Activated naive CD4-positive, alpha-beta T cell treated with Interleukin-2 at 50 U/mL for 16 hours (primary cell): ENCODE results near the gene MRPL28.
A peak's percentile ranks its signal among the peaks of the same experiment; 100 is the strongest.
"Not testable (repeated sequence)": the region's sequence is repeated elsewhere in the genome, so short reads cannot be mapped to it uniquely, and the experiment has no call there.

ENCODE experiments used
- DNase-seq: peaks from one replicate; pipeline ENCODE4 v3.0.0-alpha.2; 2020

MRPL28 gene

GRCh38 chr16:389352-389751, 19.0 kb upstream of the MRPL28 start:
- DNase-seq: no peak

DNA sequence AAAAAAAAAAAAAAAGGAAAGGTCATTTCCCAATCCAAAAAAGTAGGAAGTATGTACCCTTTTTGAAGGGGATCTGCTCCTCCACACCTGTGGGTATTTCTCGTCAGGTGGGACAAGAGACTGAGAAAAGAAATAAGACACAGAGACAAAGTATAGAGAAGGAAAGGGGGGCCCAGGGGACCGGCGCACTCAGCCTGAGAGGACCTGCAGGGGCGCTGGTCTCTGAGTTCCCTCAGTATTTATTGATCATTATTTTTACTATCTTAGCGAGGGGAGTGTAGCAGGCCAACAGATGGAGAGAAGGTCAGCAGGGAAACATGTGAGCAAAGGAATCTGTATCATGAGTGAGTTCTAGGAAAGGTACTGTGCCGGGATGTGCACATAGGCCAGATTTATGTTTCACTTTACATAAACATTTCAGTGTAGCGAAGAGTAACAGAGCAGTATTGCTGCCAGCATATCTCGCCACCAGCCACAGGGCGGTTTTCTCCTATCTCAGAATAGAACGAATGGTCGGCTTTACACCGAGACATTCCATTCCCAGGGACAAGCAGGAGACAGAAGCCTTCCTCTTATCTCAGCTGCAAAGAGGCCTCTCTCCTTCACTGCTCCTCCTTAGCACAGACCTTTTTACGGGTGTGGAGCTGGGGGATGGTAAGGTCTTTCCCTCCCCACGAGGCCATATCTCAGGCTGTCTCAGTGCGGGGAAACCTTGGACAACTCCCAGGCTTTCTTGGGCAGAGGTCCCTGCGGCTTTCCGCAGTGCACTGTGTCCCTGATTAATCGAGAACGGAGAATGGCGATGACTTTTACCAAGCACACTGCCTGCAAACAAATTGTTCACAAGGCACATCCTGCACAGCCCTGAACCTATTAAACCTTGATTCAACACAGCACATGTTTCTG, 17.7 kb upstream of the MRPL28 start:
- DNase-seq: not testable (repeated sequence)

GRCh38 chr16:386641-387156, 16.4 kb upstream of the MRPL28 start:
- no peak for DNase-seq

DNA sequence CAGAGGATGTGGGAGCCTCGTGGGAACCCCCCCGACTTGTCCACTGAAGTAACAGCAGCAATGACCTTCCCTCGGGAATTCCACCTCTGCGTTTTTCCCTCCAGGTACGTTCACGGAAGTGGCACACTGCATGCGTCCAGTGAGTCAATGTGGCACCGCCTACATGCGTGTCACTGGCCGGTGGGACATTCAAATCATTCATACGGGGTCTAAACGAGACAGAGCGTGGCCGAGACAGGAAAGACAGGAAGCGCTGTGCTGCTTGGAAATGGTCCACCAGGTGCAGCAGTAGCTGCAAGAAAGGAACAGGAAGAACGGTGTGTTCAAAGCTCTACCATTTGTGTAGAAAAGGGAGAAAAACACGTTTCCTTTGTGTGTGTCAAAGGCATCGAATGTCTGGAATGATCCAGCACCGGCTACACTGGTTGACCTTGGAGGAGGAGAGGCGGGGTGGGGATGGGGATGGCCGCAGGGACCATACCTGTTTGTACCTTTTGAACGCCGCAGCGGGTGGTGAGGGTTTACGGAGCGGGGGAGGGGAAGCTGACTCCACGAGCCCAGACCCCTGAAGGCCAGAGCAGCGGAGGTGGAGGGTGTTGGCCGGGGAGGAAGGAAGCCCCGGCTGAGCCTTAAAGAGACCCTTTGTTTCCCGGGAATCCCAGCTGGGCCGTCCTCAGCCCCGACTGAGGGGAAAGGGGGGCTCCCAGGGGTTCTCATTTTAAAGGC, 13.2 kb upstream of the MRPL28 start:
- DNase-seq: peak; percentile 53

DNA sequence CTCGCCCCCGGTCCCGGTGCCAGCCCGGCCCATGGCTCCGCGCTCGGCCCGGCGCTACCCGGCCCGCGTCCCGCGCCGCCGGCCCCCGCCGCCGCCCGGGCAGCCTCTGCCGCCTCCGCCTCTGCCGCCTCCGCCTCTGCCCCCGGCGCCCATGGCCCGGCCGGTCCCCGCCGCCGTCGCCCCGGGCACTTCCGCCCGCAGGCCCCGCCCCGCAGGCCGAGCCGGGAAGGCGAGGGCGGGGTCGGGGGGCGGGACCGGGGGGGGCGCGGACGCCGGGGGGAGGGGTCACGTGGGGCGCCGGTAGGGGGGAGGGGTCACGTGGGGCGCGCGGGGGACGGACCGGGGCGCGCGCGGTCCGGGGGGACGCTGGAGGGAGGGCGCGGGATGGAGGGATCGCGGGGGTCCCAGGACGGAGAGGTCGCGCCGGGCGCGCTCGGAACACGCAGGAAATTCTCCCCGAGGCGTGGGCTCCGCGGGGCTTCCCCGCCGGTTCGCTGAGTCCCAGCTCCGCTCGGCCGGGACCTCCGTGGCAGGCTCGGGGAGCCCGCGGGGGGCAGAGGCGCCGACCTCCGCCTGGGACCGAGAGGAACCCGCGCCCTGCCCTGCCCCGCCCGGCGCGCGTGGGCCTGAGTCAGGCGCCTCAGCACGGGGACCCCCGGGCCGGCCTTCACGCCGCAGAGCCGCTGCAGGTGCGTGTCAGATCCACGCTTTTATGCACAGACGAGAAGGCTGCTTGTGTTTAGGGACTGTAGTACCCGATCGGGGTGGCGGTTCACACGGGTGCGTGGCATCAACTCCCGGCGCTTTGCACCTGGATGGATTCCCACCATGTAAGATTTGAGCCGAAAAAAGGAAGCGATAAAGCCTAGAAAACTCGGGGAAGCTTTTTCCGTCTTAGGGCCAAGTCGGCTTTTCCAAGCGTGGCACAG, 11.7 kb upstream of the MRPL28 start, which contains the start of gene PGAP6:
Gene PGAP6 (minus strand): TSS at position 190 of the 929 bp plus-strand sequence. CDS start 157 bp downstream, at position 33.
- peak; percentile 64 for DNase-seq

- peak; percentile 35 for DNase-seq
Observed at GRCh38 chr16:381012-381788, 10.9 kb upstream of the MRPL28 start.

GRCh38 chr16:380762-381011, 10.3 kb upstream of the MRPL28 start:
- no peak for DNase-seq

- no peak for DNase-seq
Observed at GRCh38 chr16:379961-380761, 9.8 kb upstream of the MRPL28 start.

- no peak for DNase-seq
Observed at GRCh38 chr16:379183-379960, 9.0 kb upstream of the MRPL28 start.

DNA sequence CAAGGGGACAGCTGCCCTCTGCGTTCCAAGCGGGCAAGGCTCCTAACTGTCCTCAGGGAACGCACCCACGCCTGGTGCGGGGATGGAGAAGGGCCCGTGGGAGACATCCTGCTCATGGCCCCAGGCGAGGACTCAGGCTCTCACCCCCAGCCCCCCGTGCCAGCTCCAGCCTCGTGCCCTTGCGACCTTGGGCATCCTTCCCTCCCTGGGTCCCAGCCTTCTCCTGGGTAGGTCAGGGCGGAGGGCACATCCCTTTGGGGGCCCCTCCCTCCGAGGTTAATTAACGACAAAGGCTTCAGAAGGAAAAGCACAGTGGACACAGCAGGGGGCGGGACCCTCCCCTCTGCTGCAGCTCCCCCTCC, 8.5 kb upstream of the MRPL28 start:
- DNase-seq: no peak

GRCh38 chr16:378113-378820, 7.9 kb upstream of the MRPL28 start:
- not testable (repeated sequence) for DNase-seq

DNA sequence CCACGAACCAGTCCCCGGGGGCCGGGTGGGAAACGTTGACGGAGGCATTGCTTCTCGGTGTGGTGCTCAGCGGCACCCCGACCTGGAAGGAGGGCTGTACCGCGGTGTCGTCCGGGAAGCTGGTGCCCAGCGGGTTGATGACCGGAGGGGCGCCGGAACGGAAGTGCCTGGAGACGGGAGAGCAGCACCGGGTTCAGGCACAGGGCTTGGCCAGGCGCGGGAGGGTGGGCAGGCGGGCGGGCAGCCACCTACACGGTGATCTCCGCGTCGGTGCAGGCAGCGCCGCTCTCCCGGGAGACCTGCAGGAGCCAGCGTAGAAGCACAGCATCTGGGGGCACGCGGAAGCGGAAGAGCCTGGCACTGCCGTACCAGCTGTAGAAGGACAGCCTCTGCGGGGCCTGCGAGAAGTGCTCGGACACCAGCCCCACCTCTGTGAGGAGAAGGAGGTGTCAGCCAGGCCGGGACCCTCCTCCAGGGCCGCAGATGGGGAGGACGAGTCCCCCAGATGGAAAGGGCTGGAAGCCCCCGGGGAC, 7.1 kb upstream of the MRPL28 start:
- DNase-seq: no peak

- DNase-seq: no peak
Observed at GRCh38 chr16:376817-377418, 6.6 kb upstream of the MRPL28 start.

- no peak for DNase-seq
Observed at GRCh38 chr16:375927-376816, 5.8 kb upstream of the MRPL28 start.

- no peak for DNase-seq
Observed at GRCh38 chr16:375212-375611, 4.9 kb upstream of the MRPL28 start.

DNA sequence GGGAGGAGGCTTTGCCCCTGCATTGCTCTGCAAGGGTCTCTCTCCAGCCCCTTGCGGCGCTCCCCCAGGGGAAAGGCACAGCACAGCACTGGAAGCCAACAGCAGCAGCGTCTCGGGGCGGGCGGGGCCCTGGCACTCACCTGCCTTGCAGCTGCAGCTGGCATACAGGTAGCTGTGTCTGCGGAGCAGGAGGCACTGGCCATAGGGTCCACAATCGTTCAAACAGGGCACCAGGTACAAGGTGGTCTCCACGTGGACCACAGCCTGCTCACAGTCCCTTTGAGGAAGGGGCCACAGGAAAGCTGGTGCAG, 4.2 kb upstream of the MRPL28 start:
- DNase-seq: no peak

- no peak for DNase-seq
Observed at GRCh38 chr16:373848-374615, 3.7 kb upstream of the MRPL28 start.
